ENCODE measurements around the gene PACS2.

PACS2 gene

GRCh38 chr14:105398044-105398725, 83.6 kb downstream of the PACS2 start, which contains the start of gene TEX22:
TEX22 (plus strand) TSS chr14:105398538; CDS start chr14:105399341, 803 bp downstream.
- H3K36me3 ChIP-seq (ENCODE audit: control insufficient read depth, insufficient read depth, low read length): peaks cover 6% of the 10 kb centered on the region
- no peaks in the 10 kb centered on the region for H3K27me3 ChIP-seq (ENCODE audit: control insufficient read depth, insufficient read depth, low read length)
- H3K4me3 ChIP-seq (ENCODE audit: low read length): peak within 1 kb of the TSS; percentile 85
- H3K27ac ChIP-seq (ENCODE audit: low read depth, low read length): peak within 1 kb of the TSS; percentile 76
- peak within 1 kb of the TSS; percentile 81 for H3K9ac ChIP-seq (ENCODE audit: low read length)
- H3K4me1 ChIP-seq (ENCODE audit: control insufficient read depth, insufficient read depth, low read length): peaks cover 8% of the 10 kb centered on the region

GRCh38 chr14:105398726-105399465, 84.3 kb downstream of the PACS2 start:
- H3K36me3 ChIP-seq (ENCODE audit: control insufficient read depth, insufficient read depth, low read length): peaks cover 6% of the 10 kb centered on the region
- H3K4me1 ChIP-seq (ENCODE audit: control insufficient read depth, insufficient read depth, low read length): peaks cover 8% of the 10 kb centered on the region
- no peaks in the 10 kb centered on the region for H3K27me3 ChIP-seq (ENCODE audit: control insufficient read depth, insufficient read depth, low read length)
- H3K9ac ChIP-seq (ENCODE audit: low read length): peak overlapping the region; percentile 81
- H3K4me3 ChIP-seq (ENCODE audit: low read length): peak overlapping the region; percentile 85
- peak overlapping the region; percentile 67 for H3K27ac ChIP-seq (ENCODE audit: low read depth, low read length)

DNA sequence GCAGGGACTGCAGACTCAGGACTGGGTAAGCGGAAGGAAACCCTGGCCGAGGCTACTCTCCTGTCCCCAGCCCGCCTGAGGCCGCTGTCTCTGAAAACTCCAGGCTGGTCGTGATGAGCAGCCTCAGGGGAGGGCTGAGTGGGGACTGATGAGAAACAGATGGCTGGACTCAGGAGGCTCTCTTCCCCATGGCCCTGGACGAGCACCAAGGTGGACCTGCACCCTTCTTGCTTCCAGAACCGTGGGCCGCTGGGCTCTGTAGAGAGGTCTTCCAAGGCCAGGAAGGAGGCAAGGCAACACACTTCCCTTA, 84.9 kb downstream of the PACS2 start:
- Histone ChIP-seq H3K36me3 (ENCODE audit: control insufficient read depth, insufficient read depth, low read length) (peaks cover 6% of the 10 kb centered on the region), H3K27me3 (ENCODE audit: control insufficient read depth, insufficient read depth, low read length) (no peaks in the 10 kb centered on the region), H3K4me3 (ENCODE audit: low read length) (peak overlapping the region; percentile 85), H3K27ac (ENCODE audit: low read depth, low read length) (no peak overlapping the region), H3K9ac (ENCODE audit: low read length) (no peak overlapping the region), H3K4me1 (ENCODE audit: control insufficient read depth, insufficient read depth, low read length) (peaks cover 8% of the 10 kb centered on the region)

- Histone ChIP-seq H3K27ac (ENCODE audit: low read depth, low read length) (no peak overlapping the region), H3K4me1 (ENCODE audit: control insufficient read depth, insufficient read depth, low read length) (peaks cover 8% of the 10 kb centered on the region), H3K9ac (ENCODE audit: low read length) (no peak overlapping the region), H3K4me3 (ENCODE audit: low read length) (no peak overlapping the region), H3K27me3 (ENCODE audit: control insufficient read depth, insufficient read depth, low read length) (no peaks in the 10 kb centered on the region), H3K36me3 (ENCODE audit: control insufficient read depth, insufficient read depth, low read length) (peaks cover 6% of the 10 kb centered on the region)
Observed at GRCh38 chr14:105400016-105400415, 85.5 kb downstream of the PACS2 start.

DNA sequence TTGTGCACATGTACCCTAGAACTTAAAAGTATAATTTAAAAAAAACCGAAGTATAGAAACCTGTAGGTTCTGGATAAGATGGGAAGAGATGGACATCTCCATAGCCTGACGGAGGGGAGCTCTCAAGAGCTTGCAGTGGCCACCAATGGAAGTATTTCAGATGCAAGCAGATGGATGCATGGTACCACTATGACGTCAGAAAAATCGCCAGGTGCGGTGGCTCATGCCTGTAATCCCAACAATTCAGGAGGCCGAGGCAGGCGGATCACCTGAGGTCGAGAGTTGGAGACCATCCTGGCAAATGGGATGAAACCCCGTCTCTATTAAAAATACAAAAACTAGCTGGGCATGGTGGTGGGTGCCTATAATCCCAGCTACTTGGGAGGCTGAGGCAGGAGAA, 87.2 kb downstream of the PACS2 start:
- no peaks in the 10 kb centered on the region for H3K27me3 ChIP-seq (ENCODE audit: control insufficient read depth, insufficient read depth, low read length)
- H3K4me3 ChIP-seq (ENCODE audit: low read length): no peak overlapping the region
- peaks cover 6% of the 10 kb centered on the region for H3K36me3 ChIP-seq (ENCODE audit: control insufficient read depth, insufficient read depth, low read length)
- peaks cover 8% of the 10 kb centered on the region for H3K4me1 ChIP-seq (ENCODE audit: control insufficient read depth, insufficient read depth, low read length)
- no peak overlapping the region for H3K9ac ChIP-seq (ENCODE audit: low read length)
- H3K27ac ChIP-seq (ENCODE audit: low read depth, low read length): no peak overlapping the region

DNA sequence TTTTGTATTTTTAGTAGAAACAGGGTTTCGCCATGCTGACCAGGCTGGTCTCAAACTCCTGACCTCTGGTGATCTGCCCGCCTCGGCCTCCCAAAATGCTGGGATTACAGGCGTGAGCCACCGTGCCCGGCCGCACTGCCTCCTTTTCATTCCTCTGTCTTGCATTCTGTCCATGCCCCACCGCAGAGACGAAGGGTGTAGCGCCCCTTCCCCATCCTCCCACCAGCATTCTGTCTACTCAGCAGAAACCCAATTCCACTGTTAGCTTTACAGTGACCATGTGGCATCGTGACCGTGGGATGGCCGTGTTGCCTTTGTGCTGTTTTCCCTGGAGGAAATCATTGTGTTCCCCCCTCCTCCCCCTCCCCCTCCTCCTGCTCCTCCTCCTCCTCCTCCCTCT, 94.0 kb downstream of the PACS2 start:
- Histone ChIP-seq H3K4me1 (ENCODE audit: control insufficient read depth, insufficient read depth, low read length) (no peaks in the 10 kb centered on the region), H3K9ac (ENCODE audit: low read length) (no peak overlapping the region), H3K27ac (ENCODE audit: low read depth, low read length) (no peak overlapping the region), H3K36me3 (ENCODE audit: control insufficient read depth, insufficient read depth, low read length) (no peaks in the 10 kb centered on the region), H3K4me3 (ENCODE audit: low read length) (no peak overlapping the region), H3K27me3 (ENCODE audit: control insufficient read depth, insufficient read depth, low read length) (peaks cover 16% of the 10 kb centered on the region)

GRCh38 chr14:105409364-105409763, 94.8 kb downstream of the PACS2 start:
- no peak overlapping the region for H3K4me3 ChIP-seq (ENCODE audit: low read length)
- peaks cover 16% of the 10 kb centered on the region for H3K27me3 ChIP-seq (ENCODE audit: control insufficient read depth, insufficient read depth, low read length)
- H3K36me3 ChIP-seq (ENCODE audit: control insufficient read depth, insufficient read depth, low read length): no peaks in the 10 kb centered on the region
- no peak overlapping the region for H3K9ac ChIP-seq (ENCODE audit: low read length)
- H3K27ac ChIP-seq (ENCODE audit: low read depth, low read length): no peak overlapping the region
- no peaks in the 10 kb centered on the region for H3K4me1 ChIP-seq (ENCODE audit: control insufficient read depth, insufficient read depth, low read length)

GRCh38 chr14:105410642-105411016, 96.1 kb downstream of the PACS2 start:
- peaks cover 16% of the 10 kb centered on the region for H3K27me3 ChIP-seq (ENCODE audit: control insufficient read depth, insufficient read depth, low read length)
- H3K36me3 ChIP-seq (ENCODE audit: control insufficient read depth, insufficient read depth, low read length): no peaks in the 10 kb centered on the region
- H3K4me1 ChIP-seq (ENCODE audit: control insufficient read depth, insufficient read depth, low read length): peaks cover 4% of the 10 kb centered on the region
- H3K27ac ChIP-seq (ENCODE audit: low read depth, low read length): no peak overlapping the region
- H3K4me3 ChIP-seq (ENCODE audit: low read length): no peak overlapping the region
- H3K9ac ChIP-seq (ENCODE audit: low read length): no peak overlapping the region

GRCh38 chr14:105411017-105411941, 96.7 kb downstream of the PACS2 start:
- peaks cover 4% of the 10 kb centered on the region for H3K4me1 ChIP-seq (ENCODE audit: control insufficient read depth, insufficient read depth, low read length)

DNA sequence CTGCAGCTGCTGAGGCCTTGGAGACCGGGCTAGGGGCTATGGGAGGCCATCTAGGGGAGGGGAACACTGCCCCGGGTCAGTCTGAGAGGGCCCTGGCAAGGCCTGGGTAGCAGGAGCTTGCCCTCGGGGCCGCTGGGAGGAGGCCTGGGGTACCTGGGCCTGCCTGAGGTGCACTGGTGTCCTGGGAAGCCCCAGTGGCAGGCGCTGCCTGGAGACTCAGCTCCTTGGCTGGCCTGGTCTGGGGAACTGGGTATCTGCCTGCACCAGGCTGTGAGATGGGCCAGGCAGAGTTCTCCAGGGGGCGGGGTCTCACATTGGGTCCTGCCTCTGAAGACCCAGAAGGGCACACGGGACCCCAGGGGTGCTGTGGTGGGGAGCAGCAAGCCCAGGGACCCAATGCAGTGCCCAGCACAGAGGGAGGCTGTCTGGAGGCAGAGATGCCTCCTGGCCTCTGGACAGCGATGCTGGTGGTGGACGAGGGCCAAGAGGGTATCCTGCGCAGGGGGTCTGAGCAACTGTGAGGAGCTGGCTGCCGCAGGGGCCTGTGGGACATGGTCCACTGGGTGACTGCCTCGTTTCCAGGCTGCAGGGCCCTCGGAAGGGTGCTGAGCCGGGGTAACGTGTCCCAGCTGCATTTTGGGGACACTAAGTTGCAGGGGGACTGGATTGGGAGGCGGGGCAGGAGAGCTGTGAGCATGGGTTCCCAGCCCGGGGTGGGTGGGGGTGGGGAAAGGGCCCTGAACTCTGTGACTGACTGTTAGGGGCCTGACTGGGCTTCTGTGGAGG, 97.6 kb downstream of the PACS2 start:
- peaks cover 16% of the 10 kb centered on the region for H3K27me3 ChIP-seq (ENCODE audit: control insufficient read depth, insufficient read depth, low read length)
- no peak overlapping the region for H3K27ac ChIP-seq (ENCODE audit: low read depth, low read length)
- no peak overlapping the region for H3K4me3 ChIP-seq (ENCODE audit: low read length)
- H3K36me3 ChIP-seq (ENCODE audit: control insufficient read depth, insufficient read depth, low read length): no peaks in the 10 kb centered on the region
- H3K4me1 ChIP-seq (ENCODE audit: control insufficient read depth, insufficient read depth, low read length): peaks cover 4% of the 10 kb centered on the region
- H3K9ac ChIP-seq (ENCODE audit: low read length): no peak overlapping the region

More at GRCh38 chr14:105411017-105411941, 96.7 kb downstream of the PACS2 start:
- Histone ChIP-seq H3K36me3 (ENCODE audit: control insufficient read depth, insufficient read depth, low read length) (no peaks in the 10 kb centered on the region), H3K27me3 (ENCODE audit: control insufficient read depth, insufficient read depth, low read length) (peaks cover 16% of the 10 kb centered on the region), H3K27ac (ENCODE audit: low read depth, low read length) (no peak overlapping the region), H3K9ac (ENCODE audit: low read length) (no peak overlapping the region), H3K4me3 (ENCODE audit: low read length) (peak overlapping the region; percentile 34)

GRCh38 chr14:105412771-105413543, 98.4 kb downstream of the PACS2 start:
- Histone ChIP-seq H3K27me3 (ENCODE audit: control insufficient read depth, insufficient read depth, low read length) (peaks cover 16% of the 10 kb centered on the region), H3K9ac (ENCODE audit: low read length) (peak overlapping the region; percentile 22), H3K27ac (ENCODE audit: low read depth, low read length) (no peak overlapping the region), H3K4me3 (ENCODE audit: low read length) (no peak overlapping the region), H3K4me1 (ENCODE audit: control insufficient read depth, insufficient read depth, low read length) (peaks cover 4% of the 10 kb centered on the region), H3K36me3 (ENCODE audit: control insufficient read depth, insufficient read depth, low read length) (no peaks in the 10 kb centered on the region)
